Measurements from ENCODE around the gene SPA17.
A peak's percentile ranks its signal among the peaks of the same experiment; 100 is the strongest.

Gene SPA17

GRCh38 chr11:124745270-124745834 lies 71.6 kb downstream of the SPA17 start:
- Mint-ChIP-seq H3K4me1 (peaks cover 38 to 50% of the 10 kb centered on the region in 2 donors), H3K36me3 (no peaks in the 10 kb centered on the region), H3K27me3 (peaks cover 6 to 8% of the 10 kb centered on the region in 2 donors), H3K4me3 (peak overlapping the region; percentile 62 to 92), H3K9me3 (no peaks in the 10 kb centered on the region), H3K27ac (no peak overlapping the region)
- ATAC-seq (replicated peaks) (no peak), DNase-seq (no peak)

GRCh38 chr11:124745835-124746620 lies 72.3 kb downstream of the SPA17 start:
- peak overlapping the region; percentile 92 to 93 for H3K4me3 Mint-ChIP-seq
- DNase-seq (no peak), ATAC-seq (replicated peaks) (peak; percentile 45 to 49)
- H3K27me3 Mint-ChIP-seq, result peaks cover 6 to 8% of the 10 kb centered on the region in 2 donors
- H3K9me3 Mint-ChIP-seq, result no peaks in the 10 kb centered on the region
- peaks cover 33 to 46% of the 10 kb centered on the region in 2 donors for H3K4me1 Mint-ChIP-seq
- peak overlapping the region; percentile 49 for H3K27ac Mint-ChIP-seq
- no peaks in the 10 kb centered on the region for H3K36me3 Mint-ChIP-seq

- peaks cover 0 to 3% of the 10 kb centered on the region in 2 donors for H3K27me3 Mint-ChIP-seq
- H3K9me3 Mint-ChIP-seq, result no peaks in the 10 kb centered on the region
- H3K27ac Mint-ChIP-seq, result peak overlapping the region; percentile 49
- H3K4me1 Mint-ChIP-seq, result peaks cover 30 to 40% of the 10 kb centered on the region in 2 donors
- no peaks in the 10 kb centered on the region for H3K36me3 Mint-ChIP-seq
- ATAC-seq (replicated peaks), result peak; percentile 88 to 90
- DNase-seq, result peak; percentile 63
- peak overlapping the region; percentile 92 to 93 for H3K4me3 Mint-ChIP-seq
Observed at GRCh38 chr11:124746621-124747243, 73.0 kb downstream of the SPA17 start.
